Trophoblast cell (in vitro differentiated cells and primary cell): ENCODE measurements around the gene SST.

Source experiments
- DNase-seq, 2 donors: peaks; one replicate each; pipeline ENCODE4 v3.0.0-alpha.2; 2016
- H2AFZ ChIP-seq: 2 replicates; pipeline ENCODE4 v1.6.1; 2013; ENCODE audit warnings: low read length, moderate library complexity, mild to moderate bottlenecking; ENCODE audit not compliant: insufficient read depth, poor library complexity
- H2AK5ac ChIP-seq: 2 replicates; pipeline ENCODE4 v1.6.1; 2013; ENCODE audit warnings: mild to moderate bottlenecking, low read length
- H2BK120ac ChIP-seq: 2 replicates; pipeline ENCODE4 v1.6.1; 2013; ENCODE audit warnings: low read length, mild to moderate bottlenecking, moderate library complexity; ENCODE audit not compliant: insufficient read depth, poor library complexity
- H2BK12ac ChIP-seq: 2 replicates; pipeline ENCODE4 v1.6.1; 2013; ENCODE audit warnings: mild to moderate bottlenecking, low read length, moderate library complexity
- H2BK5ac ChIP-seq: 2 replicates; pipeline ENCODE4 v1.6.1; 2013; ENCODE audit warnings: low read length, low read depth, moderate library complexity, mild to moderate bottlenecking; ENCODE audit not compliant: poor library complexity
- H3K14ac ChIP-seq: 2 replicates; pipeline ENCODE4 v1.6.1; 2013; ENCODE audit warnings: mild to moderate bottlenecking, low read length
- H3K18ac ChIP-seq: 2 replicates; pipeline ENCODE4 v1.6.1; 2013; ENCODE audit warnings: mild to moderate bottlenecking, low read length
- H3K23ac ChIP-seq: 2 replicates; pipeline ENCODE4 v1.6.1; 2013; ENCODE audit warnings: low read length
- H3K27ac ChIP-seq: 2 replicates; pipeline ENCODE4 v1.5.1; 2013; ENCODE audit warnings: low read depth, mild to moderate bottlenecking, inconsistent platforms, low read length, moderate library complexity
- H3K27me3 ChIP-seq: 2 replicates; pipeline ENCODE4 v1.6.1; 2013; ENCODE audit warnings: inconsistent platforms, mild to moderate bottlenecking, low read length, moderate library complexity; ENCODE audit not compliant: insufficient read depth
- H3K36me3 ChIP-seq, 2 experiments: 1 replicate in 1 of 2; 2 replicates in 1 of 2; pipeline ENCODE4 v1.6.1; 2013; ENCODE audit warnings: low read length in 2 of 2, mild to moderate bottlenecking in 2 of 2, moderate library complexity in 1 of 2; ENCODE audit not compliant: insufficient read depth in 2 of 2, control insufficient read depth in 1 of 2
- H3K4ac ChIP-seq: 2 replicates; pipeline ENCODE4 v1.6.1; 2013; ENCODE audit warnings: low read depth, mild to moderate bottlenecking, low read length, moderate library complexity
- H3K4me1 ChIP-seq, 2 experiments: 1 replicate in 1 of 2; 2 replicates in 1 of 2; pipeline ENCODE4 v1.6.1; 2013; ENCODE audit warnings: low read length in 2 of 2, mild to moderate bottlenecking in 2 of 2, moderate library complexity in 1 of 2; ENCODE audit not compliant: insufficient read depth in 2 of 2, control insufficient read depth in 1 of 2
- H3K4me2 ChIP-seq: 2 replicates; pipeline ENCODE4 v1.6.1; 2013; ENCODE audit warnings: inconsistent platforms, mild to moderate bottlenecking, low read length, moderate library complexity
- H3K4me3 ChIP-seq: 2 replicates; pipeline ENCODE4 v1.5.1; 2013; ENCODE audit warnings: mild to moderate bottlenecking, low read depth, low read length, inconsistent platforms
- H3K79me1 ChIP-seq: one replicate; pipeline ENCODE4 v1.6.1; 2013; ENCODE audit warnings: low read length
- H3K79me2 ChIP-seq: 2 replicates; pipeline ENCODE4 v1.6.1; 2013; ENCODE audit warnings: low read length, mild to moderate bottlenecking; ENCODE audit not compliant: control insufficient read depth, insufficient read depth, poor library complexity
- H3K9ac ChIP-seq: 2 replicates; pipeline ENCODE4 v1.6.1; 2013; ENCODE audit warnings: mild to moderate bottlenecking, low read length
- H3K9me3 ChIP-seq: 2 replicates; pipeline ENCODE4 v1.6.1; 2013; ENCODE audit warnings: low read depth, mild to moderate bottlenecking, control low read depth, inconsistent platforms, low read length; ENCODE audit not compliant: insufficient read depth
- H4K12ac ChIP-seq: 2 replicates; pipeline ENCODE4 v1.6.1; 2013; ENCODE audit warnings: low read depth, mild to moderate bottlenecking, low read length, moderate library complexity
- H4K8ac ChIP-seq: 2 replicates; pipeline ENCODE4 v1.6.1; 2013; ENCODE audit warnings: low read depth, mild to moderate bottlenecking, low read length, moderate library complexity
- H4K91ac ChIP-seq: one replicate; pipeline ENCODE4 v1.6.1; 2013; ENCODE audit warnings: low read depth, mild to moderate bottlenecking, low read length, moderate library complexity
- WGBS: extraction: QIAGEN DNeasy Blood & Tissue Kit; methylation state at CpG from one replicate; pipeline ENCODE4 v1.1.7; 2013; ENCODE audit warnings: missing lambda C conversion rate; ENCODE audit not compliant: insufficient read length, insufficient coverage; ENCODE audit errors: extremely low coverage; 5-methylcytosine and 5-hydroxymethylcytosine counted together

The SST gene

GRCh38 chr3:187619461-187619860 lies 50.7 kb downstream of the SST start:
- Histone ChIP-seq H3K36me3 (no peaks in the 10 kb centered on the region), H2AFZ (no peak overlapping the region), H3K79me1 (no peaks in the 10 kb centered on the region), H4K91ac (no peak overlapping the region), H3K14ac (no peak overlapping the region), H2BK12ac (no peak overlapping the region), H2AK5ac (no peak overlapping the region), H3K4me2 (no peak overlapping the region), H2BK120ac (no peak overlapping the region), H3K9ac (no peak overlapping the region), H3K4ac (no peak overlapping the region), H3K79me2 (no peaks in the 10 kb centered on the region), H3K4me3 (no peak overlapping the region), H2BK5ac (no peak overlapping the region), H4K8ac (no peak overlapping the region), H3K9me3 (no peaks in the 10 kb centered on the region), H3K18ac (no peak overlapping the region), H3K23ac (no peak overlapping the region), H4K12ac (no peak overlapping the region), H3K27ac (no peak overlapping the region), H3K4me1 (no peaks in the 10 kb centered on the region), H3K27me3 (no peaks in the 10 kb centered on the region)
- WGBS, result no CpG with 5 or more reads among the region's 2 CpGs
- DNase-seq, result peak; percentile 56 to 88
